Epithelial cell of esophagus (primary cell): Measurements from ENCODE around the gene MSH5.

ENCODE experiments used
- DNase-seq: peaks from one replicate; pipeline ENCODE4 v3.0.0; 2010; ENCODE audit warnings: low read depth
- H3K4me3 ChIP-seq: 2 replicates; pipeline ENCODE4 v1.5.1; 2011; ENCODE audit warnings: mild to moderate bottlenecking, low read length, control low read depth
- CTCF ChIP-seq: IDR thresholded peaks from 2 replicates; pipeline ENCODE4 v1.5.1; 2011; ENCODE audit warnings: low read depth, mild to moderate bottlenecking, low read length, control low read depth, inconsistent platforms; ENCODE audit not compliant: insufficient read depth; ENCODE audit errors: missing control alignments

Gene MSH5

GRCh38 chr6:31693535-31693934 lies 46.3 kb upstream of the MSH5 start:
- no peak overlapping the region for H3K4me3 ChIP-seq
- DNase-seq = no peak
- TF ChIP-seq CTCF = no peak

DNA sequence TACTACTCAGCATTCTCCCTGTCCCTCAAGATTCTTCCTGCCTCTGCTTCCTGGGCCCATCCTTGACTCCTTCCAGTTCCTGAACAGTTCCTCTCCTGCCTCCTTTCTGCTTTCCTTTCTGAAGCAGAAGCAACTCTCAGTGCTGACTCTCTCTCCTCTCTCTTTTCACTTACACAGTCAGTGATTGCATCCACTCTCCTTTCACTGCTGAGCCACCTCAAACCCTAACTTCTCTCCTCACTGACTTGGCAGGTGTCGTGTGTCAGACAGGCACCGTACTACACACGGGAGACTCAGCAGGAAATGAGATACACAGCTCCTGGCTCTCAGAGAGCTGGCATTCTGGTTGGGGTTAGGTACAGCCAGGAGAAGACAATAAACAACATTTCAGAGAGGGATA lies 42.2 kb upstream of the MSH5 start:
- peak; percentile 27 for DNase-seq
- no peak for TF ChIP-seq CTCF
- H3K4me3 ChIP-seq = no peak overlapping the region

DNA sequence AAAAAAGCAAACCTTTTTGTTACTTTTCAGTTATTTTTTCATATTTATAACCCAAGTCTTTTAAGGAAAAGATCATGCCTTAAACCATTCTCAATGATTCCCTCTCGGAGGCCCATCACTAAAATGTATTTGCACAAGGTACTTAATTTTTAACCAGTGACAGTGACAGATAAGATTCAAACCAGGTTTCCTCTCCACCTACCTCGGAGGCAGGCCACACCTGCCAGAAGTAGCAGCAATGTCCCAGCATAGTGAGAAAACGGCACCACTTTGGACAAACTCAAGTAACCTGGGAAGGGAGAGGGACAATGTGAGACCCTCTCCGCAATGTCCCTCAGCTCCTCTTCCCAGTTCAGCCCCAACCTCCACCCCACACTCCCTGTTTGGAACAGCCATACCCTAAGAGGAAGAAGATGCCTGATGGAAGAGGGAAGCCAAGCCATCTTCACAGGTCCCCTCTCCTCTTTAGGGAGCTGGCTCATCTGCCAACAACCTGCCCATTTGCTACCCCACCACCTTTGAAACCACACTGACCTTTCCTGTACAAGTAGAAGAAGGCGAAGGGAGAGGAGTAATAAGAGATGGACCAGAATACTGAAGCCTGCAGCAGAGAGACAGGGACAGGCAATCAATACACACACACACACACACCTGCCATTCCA lies 38.9 kb upstream of the MSH5 start:
- DNase-seq = no peak
- TF ChIP-seq CTCF = no peak
- H3K4me3 ChIP-seq = no peak overlapping the region

GRCh38 chr6:31701666-31702404 lies 38.0 kb upstream of the MSH5 start:
- no peak for DNase-seq
- TF ChIP-seq CTCF = no peak
- peak overlapping the region; percentile 97 for H3K4me3 ChIP-seq

DNA sequence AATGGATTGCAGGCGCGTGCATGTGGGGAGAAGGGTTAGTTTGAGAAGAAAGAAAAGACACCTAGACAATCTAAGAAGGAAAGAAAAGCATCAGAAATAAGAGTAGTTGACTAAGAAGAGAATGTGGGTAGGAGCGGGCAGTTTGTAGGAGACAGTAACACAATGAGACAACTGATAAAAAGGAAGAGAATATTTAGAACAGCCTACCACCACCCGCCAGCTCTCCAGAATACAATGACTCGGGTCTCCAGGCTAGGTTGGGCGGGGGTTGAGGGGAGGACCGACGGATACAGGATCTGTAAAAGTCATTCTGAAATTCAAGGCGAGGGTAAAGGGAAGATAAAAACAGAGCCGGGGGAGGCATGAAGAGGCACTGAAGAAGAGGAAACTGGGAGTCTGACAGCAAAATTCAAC lies 37.4 kb upstream of the MSH5 start:
- H3K4me3 ChIP-seq = peak overlapping the region; percentile 97
- TF ChIP-seq CTCF = no peak
- DNase-seq = no peak

DNA sequence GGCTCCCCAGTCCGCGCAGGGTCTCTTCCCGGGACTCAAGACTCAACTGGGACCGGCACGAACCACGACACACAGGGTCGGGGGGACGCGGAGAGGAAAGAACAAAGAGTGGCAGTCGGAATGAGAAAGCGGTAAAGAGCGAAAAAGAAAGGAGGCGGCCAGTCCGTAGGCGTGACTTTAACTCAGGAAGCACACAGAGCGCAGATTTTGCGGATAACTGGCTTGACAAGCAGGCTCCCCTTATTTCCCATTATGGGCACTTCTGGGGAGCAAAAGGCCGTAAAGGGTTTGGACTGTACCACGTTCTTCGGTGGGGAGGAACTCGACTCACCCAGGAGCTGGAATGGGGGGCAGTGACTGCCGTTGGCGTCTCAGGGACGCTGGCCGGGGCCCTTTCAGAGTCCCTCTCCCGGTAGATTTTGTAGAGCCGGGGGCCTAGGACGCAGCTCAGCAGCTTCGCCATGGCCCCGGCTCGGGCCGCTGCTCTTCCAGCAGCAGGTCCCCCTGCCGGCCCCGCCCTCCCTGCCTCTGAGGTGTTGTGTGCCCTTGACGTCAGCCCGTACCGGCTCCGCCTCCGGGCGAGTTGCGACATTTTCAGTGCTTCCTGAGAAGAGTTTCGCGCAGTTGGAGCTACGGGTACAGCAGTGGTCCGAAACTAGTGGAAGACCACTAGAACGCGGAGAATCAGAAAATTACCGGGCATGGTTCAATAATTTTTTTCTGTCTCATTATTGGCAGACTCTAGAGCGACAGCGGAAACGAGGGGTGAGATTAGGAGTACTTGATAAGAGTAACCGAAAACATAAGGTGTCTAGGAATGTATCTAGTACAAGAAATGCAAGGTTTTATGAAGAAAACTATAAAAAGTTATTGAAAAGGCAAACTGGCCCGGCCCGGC lies 36.7 kb upstream of the MSH5 start, which contains the start of gene ABHD16A:
ABHD16A (minus strand) TSS at position 506 of the 898 bp plus-strand sequence; CDS start at position 463, 43 bp downstream.
- H3K4me3 ChIP-seq = peak within 1 kb of the TSS; percentile 97
- no peak for TF ChIP-seq CTCF
- peak; percentile 99 for DNase-seq
